Fibroblast of lung (primary cell): ENCODE data around the gene NAB2. TPM values are rescaled to one million over a fixed set of nuclear protein-coding genes. Genes with fewer than 3 reads are reported as not detected.

ENCODE experiments used
- DNase-seq, 2 donors: peaks; one replicate each; pipeline versions ENCODE4 v3.0.0 to v3.0.0-alpha.2; 2010; ENCODE audit warnings: low read depth in 2 of 2
- H2AFZ ChIP-seq: 2 replicates; pipeline ENCODE4 v1.5.1; 2012; ENCODE audit warnings: low read length, control low read depth, inconsistent platforms
- H3K27ac ChIP-seq: 2 replicates; pipeline ENCODE4 v1.5.1; 2011; ENCODE audit warnings: low read length, control low read depth; ENCODE audit not compliant: insufficient read depth
- H3K27me3 ChIP-seq: 2 replicates; pipeline ENCODE4 v1.5.1; 2011; ENCODE audit warnings: mild to moderate bottlenecking, low read length; ENCODE audit not compliant: control insufficient read depth, insufficient read depth
- H3K36me3 ChIP-seq: 2 replicates; pipeline ENCODE4 v1.5.1; 2011; ENCODE audit warnings: low read length; ENCODE audit not compliant: control insufficient read depth, insufficient read depth
- H3K4me1 ChIP-seq: 2 replicates; pipeline ENCODE4 v1.5.1; 2011; ENCODE audit warnings: low read length; ENCODE audit not compliant: control insufficient read depth, insufficient read depth; ENCODE audit errors: extremely low read depth
- H3K4me2 ChIP-seq: 2 replicates; pipeline ENCODE4 v1.5.1; 2011; ENCODE audit warnings: low read length, control low read depth; ENCODE audit not compliant: insufficient read depth; ENCODE audit errors: extremely low read depth
- H3K4me3 ChIP-seq, 4 experiments: fragments of 200-600 bp in 1 of 4; sonication (generic) in 1 of 4; replicated peaks in 1 of 4; 2 replicates each; pipeline ENCODE4 v1.5.1; 2011 to 2016; ENCODE audit warnings: low read length in 4 of 4, low read depth in 3 of 4, mild to moderate bottlenecking in 3 of 4, control low read depth in 2 of 4, inconsistent platforms in 1 of 4, mixed read lengths in 1 of 4; ENCODE audit not compliant: insufficient read depth in 1 of 4; ENCODE audit errors: control extremely low read depth in 1 of 4
- H3K79me2 ChIP-seq: 2 replicates; pipeline ENCODE4 v1.5.1; 2012; ENCODE audit warnings: mild to moderate bottlenecking, low read length, inconsistent platforms; ENCODE audit not compliant: control insufficient read depth, insufficient read depth
- H3K9ac ChIP-seq: 2 replicates; pipeline ENCODE4 v1.5.1; 2011; ENCODE audit warnings: mild to moderate bottlenecking, low read length, control low read depth; ENCODE audit not compliant: insufficient read depth
- H3K9me3 ChIP-seq: 2 replicates; pipeline ENCODE4 v1.5.1; 2012; ENCODE audit warnings: low read depth, low read length; ENCODE audit not compliant: control insufficient read depth, insufficient read depth
- H4K20me1 ChIP-seq: 2 replicates; pipeline ENCODE4 v1.5.1; 2011; ENCODE audit warnings: low read length; ENCODE audit not compliant: control insufficient read depth, insufficient read depth; ENCODE audit errors: extremely low read depth
- CTCF ChIP-seq, 2 donors: IDR thresholded peaks in 1 of 2; conservative IDR thresholded peaks in 1 of 2; 1 replicate in 1 of 2; 2 replicates in 1 of 2; pipeline ENCODE4 v1.5.1; 2011 to 2012; ENCODE audit warnings: low read length in 2 of 2, control low read depth in 1 of 2, inconsistent platforms in 1 of 2, low read depth in 1 of 2, mild to moderate bottlenecking in 1 of 2
- EZH2 ChIP-seq: IDR thresholded peaks from 2 replicates; pipeline ENCODE4 v1.5.1; 2012; ENCODE audit warnings: low read length, control low read depth, mild to moderate bottlenecking; ENCODE audit errors: missing control alignments
- polyA plus RNA-seq, 2 donors: library from polyadenylated mRNA; depleted of rRNA in 1 of 2; stranded (reverse) in 1 of 2; unstranded in 1 of 2; fragments of >200 nt; gene quantifications; 2 replicates each; pipeline ENCODE4 v1.2.1, GENCODE V29; 2011 to 2012; ENCODE audit warnings: missing spikeins in 1 of 2
- total RNA-seq: library from RNA; depleted of rRNA; stranded (reverse); fragments of >200 nt; gene quantifications from 2 replicates; pipeline ENCODE4 v1.2.1, GENCODE V29; 2014

Gene NAB2
- total and polyA plus RNA-seq, 2 donors (not counting 1 experiment from before 2014, with no cell fraction given) = 31.3 to 39.6 TPM

- Histone ChIP-seq H3K4me1 (peaks cover 6% of the 10 kb centered on the region), H3K9me3 (no peaks in the 10 kb centered on the region), H3K27ac (peak within 1 kb of the TSS; percentile 98), H3K9ac (peak within 1 kb of the TSS; percentile 79), H3K4me3 (peak within 1 kb of the TSS; percentile 77 to 95 (median 86)), H3K36me3 (peaks cover 7% of the 10 kb centered on the region), H4K20me1 (no peaks in the 10 kb centered on the region), H3K4me2 (peak within 1 kb of the TSS; percentile 99), H2AFZ (no peak within 1 kb of the TSS), H3K79me2 (peaks cover 21% of the 10 kb centered on the region), H3K27me3 (no peaks in the 10 kb centered on the region)
- no peak for TF ChIP-seq EZH2
- TF ChIP-seq CTCF (conservative IDR thresholded peaks at IDR 0.05 in 1 of 2, IDR thresholded peaks at IDR 0.05 in 1 of 2; ENCODE audit: low read depth in 1 of 2, low read length in 2 of 2) = no peak
- peak; percentile 76 to 90 for DNase-seq
These were observed 22.3 kb downstream of the NAB2 start, which contains the start of gene STAT6 for GRCh38 chr12:57111031-57111734. Gene STAT6 (minus strand): TSS chr12:57111362. CDS start chr12:57108278, 3,084 bp downstream.

GRCh38 chr12:57112492-57113294 is 23.8 kb downstream of the NAB2 start:
- no peaks in the 10 kb centered on the region for H3K36me3 ChIP-seq
- H3K4me3 ChIP-seq = peak overlapping the region in 2 of 4 experiments; percentile 88 to 95
- H3K9me3 ChIP-seq = no peaks in the 10 kb centered on the region
- peaks cover 6% of the 10 kb centered on the region for H3K4me1 ChIP-seq
- DNase-seq = no peak
- peaks cover 21% of the 10 kb centered on the region for H3K79me2 ChIP-seq
- no peaks in the 10 kb centered on the region for H3K27me3 ChIP-seq
- no peaks in the 10 kb centered on the region for H4K20me1 ChIP-seq
- no peak overlapping the region for H2AFZ ChIP-seq
- H3K27ac ChIP-seq = peak overlapping the region; percentile 98
- TF ChIP-seq CTCF (conservative IDR thresholded peaks at IDR 0.05 in 1 of 2, IDR thresholded peaks at IDR 0.05 in 1 of 2; ENCODE audit: low read depth in 1 of 2, low read length in 2 of 2) = peak in 1 of 2 donors; percentile 74
- no peak for TF ChIP-seq EZH2
- H3K9ac ChIP-seq = no peak overlapping the region
- H3K4me2 ChIP-seq = peak overlapping the region; percentile 99

- H3K27me3 ChIP-seq = no peaks in the 10 kb centered on the region
- no peak overlapping the region for H3K27ac ChIP-seq
- H3K9ac ChIP-seq = no peak overlapping the region
- no peaks in the 10 kb centered on the region for H3K79me2 ChIP-seq
- DNase-seq = no peak
- TF ChIP-seq CTCF (conservative IDR thresholded peaks at IDR 0.05 in 1 of 2, IDR thresholded peaks at IDR 0.05 in 1 of 2; ENCODE audit: low read depth in 1 of 2, low read length in 2 of 2) (no peak), EZH2 (no peak)
- no peaks in the 10 kb centered on the region for H3K9me3 ChIP-seq
- H3K4me3 ChIP-seq = no peak overlapping the region
- H2AFZ ChIP-seq = no peak overlapping the region
- H4K20me1 ChIP-seq = no peaks in the 10 kb centered on the region
- no peak overlapping the region for H3K4me2 ChIP-seq
- H3K4me1 ChIP-seq = peaks cover 12% of the 10 kb centered on the region
- no peaks in the 10 kb centered on the region for H3K36me3 ChIP-seq
These were observed 27.8 kb downstream of the NAB2 start for GRCh38 chr12:57116580-57117281.
